ENCODE measurements around the gene FLYWCH1.

Gene FLYWCH1

GRCh38 chr16:2970563-2970962 lies 58.8 kb downstream of the FLYWCH1 start:
- DNase-seq = no peak

- no peak for DNase-seq
Observed at GRCh38 chr16:2971134-2971984, 59.6 kb downstream of the FLYWCH1 start.

- DNase-seq = no peak
Observed at GRCh38 chr16:2971985-2972784, 60.5 kb downstream of the FLYWCH1 start.

- DNase-seq = no peak
Observed at GRCh38 chr16:2973093-2973492, 61.4 kb downstream of the FLYWCH1 start.

GRCh38 chr16:2973605-2974318 lies 62.0 kb downstream of the FLYWCH1 start:
- no peak for DNase-seq

GRCh38 chr16:2974319-2975056 lies 62.8 kb downstream of the FLYWCH1 start:
- no peak for DNase-seq

- no peak for DNase-seq
Observed at GRCh38 chr16:2975161-2975795, 63.5 kb downstream of the FLYWCH1 start.

- DNase-seq = no peak
Observed at GRCh38 chr16:2976201-2976600, 64.5 kb downstream of the FLYWCH1 start.

GRCh38 chr16:2976673-2977072 lies 64.9 kb downstream of the FLYWCH1 start:
- DNase-seq = no peak

GRCh38 chr16:2977440-2977839 lies 65.7 kb downstream of the FLYWCH1 start:
- no peak for DNase-seq

GRCh38 chr16:2979669-2980226 lies 68.0 kb downstream of the FLYWCH1 start:
- DNase-seq = no peak

GRCh38 chr16:2980227-2981176 lies 68.8 kb downstream of the FLYWCH1 start, which contains the start of gene PKMYT1:
PKMYT1 (minus strand) TSS chr16:2980446; CDS start chr16:2979657, 789 bp downstream.
- DNase-seq = peak; percentile 90 to 91

- no peak for DNase-seq
Observed at GRCh38 chr16:2981177-2981898, 69.6 kb downstream of the FLYWCH1 start.

GRCh38 chr16:2981899-2982250 lies 70.1 kb downstream of the FLYWCH1 start:
- no peak for DNase-seq

- DNase-seq = no peak
Observed at GRCh38 chr16:2982402-2982801, 70.7 kb downstream of the FLYWCH1 start.

GRCh38 chr16:2983706-2984136 lies 72.0 kb downstream of the FLYWCH1 start:
- DNase-seq = peak; percentile 46 to 47

GRCh38 chr16:2985462-2985861 lies 73.7 kb downstream of the FLYWCH1 start:
- DNase-seq = no peak

GRCh38 chr16:2985893-2986355 lies 74.2 kb downstream of the FLYWCH1 start:
- no peak for DNase-seq

- no peak for DNase-seq
Observed at GRCh38 chr16:2986623-2987188, 75.0 kb downstream of the FLYWCH1 start.
